HCT116 (cell line): ENCODE data around the gene HTR3A. TPM values are rescaled to one million over a fixed set of nuclear protein-coding genes. Genes with fewer than 3 reads are reported as not detected.

ENCODE experiments used
- ATAC-seq: fragments of 200-7000 bp; cut with Tn5 transposase; 2 replicates; pipeline ENCODE4 v1.9.1; 2020; ENCODE audit warnings: mild to moderate bottlenecking, moderate library complexity
- BruUV-seq: library from RNA; stranded (reverse); fragments of 400-500 nt; replicated peaks from 2 replicates; lab custom pipeline; 2021; lab: Mats Ljungman, UMichigan
- CTCF ChIA-PET: fragments of 300-600 bp; sonication (Branson Sonifier 250); formaldehyde crosslinking; loops from one replicate; lab custom pipeline; 2021; ENCODE audit warnings: antibody characterized with exemption; lab: Charles Lee
- POLR2A ChIA-PET: fragments of 300-600, 350-600 bp; sonication (Branson Sonifier 250); formaldehyde crosslinking; loops from one replicate; lab custom pipeline; 2021; ENCODE audit warnings: antibody characterized with exemption; lab: Charles Lee
- RAD21 ChIA-PET, 2 experiments: fragments of 300-600 bp; sonication (Branson Sonifier 250); formaldehyde crosslinking; loops; one replicate each; lab custom pipeline; 2023; ENCODE audit warnings: low total read pairs in 2 of 2; ENCODE audit not compliant: uncharacterized antibody in 2 of 2, unreplicated experiment in 2 of 2, low non-redundant PET in 1 of 2; lab: Charles Lee
- DNase-seq: peaks from one replicate; pipeline ENCODE4 v3.0.0-alpha.2; 2010; ENCODE audit warnings: low read depth, low spot score
- H2AFZ ChIP-seq: fragments of 200-600 bp; shearing (Covaris generic), sonication (generic); 2 replicates; pipeline ENCODE4 v1.6.1; 2017; ENCODE audit warnings: low read depth, mixed run types, mixed read lengths, antibody characterized with exemption, low read length; ENCODE audit not compliant: poor library complexity, severe bottlenecking
- H3K27ac ChIP-seq: 2 replicates; pipeline ENCODE4 v1.5.1; 2012; ENCODE audit warnings: low read depth, low read length
- H3K27me3 ChIP-seq: fragments of 200-600 bp; sonication (generic); 2 replicates; pipeline ENCODE4 v1.6.1; 2016; ENCODE audit warnings: mixed run types, low read length, mixed read lengths; ENCODE audit not compliant: insufficient read depth
- H3K36me3 ChIP-seq, 2 experiments: fragments of 200-500 bp in 1 of 2; fragments of 200-600 bp in 1 of 2; sonication (Bioruptor generic) in 1 of 2; sonication (generic) in 1 of 2; 2 replicates each; pipeline versions ENCODE4 v1.5.1 to v1.6.1; 2014 to 2016; ENCODE audit warnings: low read length in 2 of 2, inconsistent platforms in 1 of 2, mixed read lengths in 1 of 2, mixed run types in 1 of 2; ENCODE audit not compliant: insufficient read depth in 2 of 2, control insufficient read depth in 1 of 2
- H3K4me1 ChIP-seq, 2 experiments: fragments of 200-600 bp in 1 of 2; sonication (generic) in 1 of 2; 2 replicates each; pipeline versions ENCODE4 v1.5.1 to v1.6.1; 2012 to 2017; ENCODE audit warnings: low read length in 2 of 2, inconsistent platforms in 1 of 2, mild to moderate bottlenecking in 1 of 2, mixed read lengths in 1 of 2, mixed run types in 1 of 2, moderate library complexity in 1 of 2; ENCODE audit not compliant: insufficient read depth in 2 of 2, control insufficient read depth in 1 of 2
- H3K4me2 ChIP-seq: fragments of 200-600 bp; sonication (generic); 2 replicates; pipeline ENCODE4 v1.6.1; 2017; ENCODE audit warnings: mixed run types, low read length, mixed read lengths
- H3K4me3 ChIP-seq, 2 experiments: fragments of 200-600 bp in 1 of 2; sonication (generic) in 1 of 2; replicated peaks in 1 of 2; 2 replicates each; pipeline ENCODE4 v1.5.1; 2011 to 2016; ENCODE audit warnings: low read length in 2 of 2, control low read depth in 1 of 2, low read depth in 1 of 2, mild to moderate bottlenecking in 1 of 2, mixed read lengths in 1 of 2, mixed run types in 1 of 2
- H3K79me2 ChIP-seq: fragments of 200-600 bp; sonication (generic); 2 replicates; pipeline ENCODE4 v1.6.1; 2017; ENCODE audit warnings: mild to moderate bottlenecking, mixed run types, low read length, moderate library complexity, mixed read lengths; ENCODE audit not compliant: insufficient read depth
- H3K9ac ChIP-seq: fragments of 200-600 bp; sonication (generic); 2 replicates; pipeline ENCODE4 v1.6.1; 2016; ENCODE audit warnings: low read length, mixed read lengths
- H3K9me2 ChIP-seq: fragments of 200-600 bp; sonication (generic), shearing (Covaris generic); 2 replicates; pipeline ENCODE4 v1.6.1; 2017; ENCODE audit warnings: mixed run types, mild to moderate bottlenecking, moderate library complexity; ENCODE audit not compliant: insufficient read depth
- H3K9me3 ChIP-seq, 2 experiments: fragments of 200-500 bp in 1 of 2; fragments of 200-600 bp in 1 of 2; sonication (Bioruptor generic) in 1 of 2; sonication (generic) in 1 of 2; 2 replicates each; pipeline ENCODE4 v1.6.1; 2014 to 2017; ENCODE audit warnings: low read length in 2 of 2, mixed read lengths in 2 of 2, inconsistent platforms in 1 of 2, low read depth in 1 of 2, mild to moderate bottlenecking in 1 of 2, mixed run types in 1 of 2, moderate library complexity in 1 of 2; ENCODE audit not compliant: control insufficient read depth in 1 of 2, insufficient read depth in 1 of 2
- H4K20me1 ChIP-seq: fragments of 200-600 bp; sonication (generic), shearing (Covaris generic); 2 replicates; pipeline ENCODE4 v1.6.1; 2017; ENCODE audit warnings: mixed run types, mild to moderate bottlenecking, moderate library complexity; ENCODE audit not compliant: insufficient read depth
- CBX3 ChIP-seq: IDR thresholded peaks from 2 replicates; pipeline ENCODE4 v1.6.1; 2012; ENCODE audit warnings: low read depth
- CTCF ChIP-seq, 3 experiments: fragments of 200-600 bp in 1 of 3; sonication (generic) in 1 of 3; IDR thresholded peaks in 2 of 3; conservative IDR thresholded peaks in 1 of 3; 2 replicates each; pipeline ENCODE4 v1.5.1; 2012 to 2017; ENCODE audit warnings: low read depth in 2 of 3, low read length in 2 of 3, antibody characterized with exemption in 1 of 3, borderline replicate concordance in 1 of 3, control low read depth in 1 of 3, mild to moderate bottlenecking in 1 of 3, mixed read lengths in 1 of 3, mixed run types in 1 of 3, moderate library complexity in 1 of 3; ENCODE audit not compliant: insufficient read depth in 1 of 3
- EGR1 ChIP-seq: IDR thresholded peaks from 2 replicates; pipeline ENCODE4 v1.6.1; 2012; ENCODE audit warnings: low read depth
- ELF1 ChIP-seq: IDR thresholded peaks from 2 replicates; pipeline ENCODE4 v1.6.1; 2012; ENCODE audit warnings: low read depth, borderline replicate concordance
- JUND ChIP-seq: IDR thresholded peaks from 2 replicates; pipeline ENCODE4 v1.6.1; 2012
- REST ChIP-seq: IDR thresholded peaks from 2 replicates; pipeline ENCODE4 v1.6.1; 2012; ENCODE audit warnings: low read depth
- SP1 ChIP-seq: IDR thresholded peaks from 2 replicates; pipeline ENCODE4 v1.6.1; 2012; ENCODE audit warnings: low read depth
- SRF ChIP-seq: IDR thresholded peaks from 2 replicates; pipeline ENCODE4 v1.6.1; 2012; ENCODE audit warnings: low read depth
- YY1 ChIP-seq: IDR thresholded peaks from 2 replicates; pipeline ENCODE4 v1.6.1; 2011; ENCODE audit warnings: low read length, low read depth, moderate library complexity, mild to moderate bottlenecking; ENCODE audit not compliant: insufficient replicate concordance; ENCODE audit errors: extremely low read depth
- ZBTB33 ChIP-seq: IDR thresholded peaks from 2 replicates; pipeline ENCODE4 v1.6.1; 2011; ENCODE audit warnings: mild to moderate bottlenecking, low read length, moderate library complexity; ENCODE audit not compliant: insufficient replicate concordance; ENCODE audit errors: extremely low read depth
- ZNF274 ChIP-seq: fragments of 200-500 bp; sonication (Bioruptor generic); IDR thresholded peaks from 2 replicates; pipeline ENCODE4 v1.6.1; 2014; ENCODE audit warnings: mild to moderate bottlenecking, low read depth, low read length, inconsistent platforms
- intact Hi-C: fragments of 100-400 bp; cut with micrococcal nuclease; formaldehyde crosslinking; loops from 2 replicates; pipeline ENCODE4 v1.10.0; 2022
- total RNA-seq: library from RNA; stranded (reverse); gene quantifications from one replicate; pipeline ENCODE4 v1.2.1, GENCODE V29; 2021; ENCODE audit not compliant: unreplicated experiment

HTR3A gene
- total RNA-seq, 1 experiment from 2014 or later = 0.12 TPM

- no peak overlapping the region for H3K4me3 ChIP-seq
- BruUV-seq = no TSS peak
- H3K4me2 ChIP-seq = no peak overlapping the region
- ChIA-PET RAD21 (no interaction called here), POLR2A (no interaction called here), CTCF (no interaction called here)
- peaks cover 83% of the 10 kb centered on the region for H3K27me3 ChIP-seq
- H3K79me2 ChIP-seq = no peaks in the 10 kb centered on the region
- no peak for ATAC-seq
- H3K36me3 ChIP-seq = no peaks in the 10 kb centered on the region
- no peaks in the 10 kb centered on the region for H3K9me3 ChIP-seq
- intact Hi-C loops = no loop called here
- no peaks in the 10 kb centered on the region for H4K20me1 ChIP-seq
- no peak overlapping the region for H2AFZ ChIP-seq
- no peaks in the 10 kb centered on the region for H3K9me2 ChIP-seq
- H3K4me1 ChIP-seq = no peaks in the 10 kb centered on the region
- H3K9ac ChIP-seq = no peak overlapping the region
- TF ChIP-seq REST = no peak
- TF ChIP-seq, all 23 proteins: peak for 0
- no peak overlapping the region for H3K27ac ChIP-seq
- no peak for DNase-seq
Observed at GRCh38 chr11:113982306-113982705, 7.4 kb downstream of the HTR3A start.

- Histone ChIP-seq H4K20me1 (no peaks in the 10 kb centered on the region), H3K27me3 (peaks cover 73% of the 10 kb centered on the region), H3K79me2 (no peaks in the 10 kb centered on the region), H3K9me2 (no peaks in the 10 kb centered on the region), H3K27ac (no peak overlapping the region), H2AFZ (no peak overlapping the region), H3K9me3 (no peaks in the 10 kb centered on the region), H3K4me1 (no peaks in the 10 kb centered on the region), H3K9ac (no peak overlapping the region), H3K4me2 (no peak overlapping the region), H3K36me3 (no peaks in the 10 kb centered on the region), H3K4me3 (no peak overlapping the region)
- DNase-seq (no peak), ATAC-seq (no peak)
- ChIA-PET CTCF (no interaction called here), POLR2A (no interaction called here), RAD21 (no interaction called here)
- no TSS peak for BruUV-seq
- intact Hi-C loops = no loop called here
- TF ChIP-seq JUND = no peak
- no peak for TF ChIP-seq ZBTB33
- no peak for TF ChIP-seq SP1
- no peak for TF ChIP-seq CTCF (IDR thresholded peaks at IDR 0.05 in 2 of 3, conservative IDR thresholded peaks at IDR 0.05 in 1 of 3; ENCODE audit: borderline replicate concordance in 1 of 3, insufficient read depth in 1 of 3, low read depth in 2 of 3, low read length in 2 of 3)
- TF ChIP-seq EGR1 = no peak
- no peak for TF ChIP-seq SRF
- TF ChIP-seq YY1 = no peak
- TF ChIP-seq ZNF274 = no peak
- TF ChIP-seq ELF1 = no peak
- no peak for TF ChIP-seq CBX3
Observed at GRCh38 chr11:113984781-113985180, 9.9 kb downstream of the HTR3A start.
